ENCODE results near the gene TRAPPC2. TPM values are rescaled to one million over a fixed set of nuclear protein-coding genes. Genes with fewer than 3 reads are reported as not detected.

The TRAPPC2 gene
- total RNA-seq, 4 donors from 2014 or later: 5.6 to 48.0 (median 22.8) TPM

DNA sequence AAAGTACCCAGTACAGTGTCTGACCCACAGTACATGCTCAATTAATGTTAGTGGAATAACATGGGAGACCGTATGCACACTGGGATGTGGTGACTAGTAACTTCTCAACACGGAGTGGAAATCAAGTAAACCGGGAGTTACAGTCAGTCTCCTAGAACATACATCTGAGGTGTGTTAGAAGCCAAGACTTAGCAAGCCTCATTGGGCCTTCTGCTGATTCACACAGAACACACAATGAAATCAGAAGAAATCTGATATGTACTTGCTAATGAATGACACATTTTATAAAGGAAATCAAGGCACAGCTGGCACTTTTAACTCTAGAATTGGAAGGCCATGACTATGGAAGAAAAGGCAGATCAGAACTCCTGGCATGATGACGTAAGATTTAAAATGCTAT, 13.0 kb downstream of the TRAPPC2 start:
- Histone ChIP-seq H3K4me3 (no peak overlapping the region), H3K9me3 (no peaks in the 10 kb centered on the region), H3K27ac (peak overlapping the region; percentile 63 to 87), H3K4me1 (no peaks in the 10 kb centered on the region), H3K27me3 (no peaks in the 10 kb centered on the region), H3K36me3 (no peaks in the 10 kb centered on the region)
- no peak for DNase-seq
- intact Hi-C loops (cut with DNase I; ENCODE audit: low total_unique reads): no loop called here
- no peak for TF ChIP-seq POLR2A (IDR thresholded peaks at IDR 0.05)
- TF ChIP-seq, protein P1, sequence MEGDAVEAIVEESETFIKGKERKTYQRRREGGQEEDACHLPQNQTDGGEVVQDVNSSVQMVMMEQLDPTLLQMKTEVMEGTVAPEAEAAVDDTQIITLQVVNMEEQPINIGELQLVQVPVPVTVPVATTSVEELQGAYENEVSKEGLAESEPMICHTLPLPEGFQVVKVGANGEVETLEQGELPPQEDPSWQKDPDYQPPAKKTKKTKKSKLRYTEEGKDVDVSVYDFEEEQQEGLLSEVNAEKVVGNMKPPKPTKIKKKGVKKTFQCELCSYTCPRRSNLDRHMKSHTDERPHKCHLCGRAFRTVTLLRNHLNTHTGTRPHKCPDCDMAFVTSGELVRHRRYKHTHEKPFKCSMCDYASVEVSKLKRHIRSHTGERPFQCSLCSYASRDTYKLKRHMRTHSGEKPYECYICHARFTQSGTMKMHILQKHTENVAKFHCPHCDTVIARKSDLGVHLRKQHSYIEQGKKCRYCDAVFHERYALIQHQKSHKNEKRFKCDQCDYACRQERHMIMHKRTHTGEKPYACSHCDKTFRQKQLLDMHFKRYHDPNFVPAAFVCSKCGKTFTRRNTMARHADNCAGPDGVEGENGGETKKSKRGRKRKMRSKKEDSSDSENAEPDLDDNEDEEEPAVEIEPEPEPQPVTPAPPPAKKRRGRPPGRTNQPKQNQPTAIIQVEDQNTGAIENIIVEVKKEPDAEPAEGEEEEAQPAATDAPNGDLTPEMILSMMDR (IDR thresholded peaks at IDR 0.05): no peak

DNA sequence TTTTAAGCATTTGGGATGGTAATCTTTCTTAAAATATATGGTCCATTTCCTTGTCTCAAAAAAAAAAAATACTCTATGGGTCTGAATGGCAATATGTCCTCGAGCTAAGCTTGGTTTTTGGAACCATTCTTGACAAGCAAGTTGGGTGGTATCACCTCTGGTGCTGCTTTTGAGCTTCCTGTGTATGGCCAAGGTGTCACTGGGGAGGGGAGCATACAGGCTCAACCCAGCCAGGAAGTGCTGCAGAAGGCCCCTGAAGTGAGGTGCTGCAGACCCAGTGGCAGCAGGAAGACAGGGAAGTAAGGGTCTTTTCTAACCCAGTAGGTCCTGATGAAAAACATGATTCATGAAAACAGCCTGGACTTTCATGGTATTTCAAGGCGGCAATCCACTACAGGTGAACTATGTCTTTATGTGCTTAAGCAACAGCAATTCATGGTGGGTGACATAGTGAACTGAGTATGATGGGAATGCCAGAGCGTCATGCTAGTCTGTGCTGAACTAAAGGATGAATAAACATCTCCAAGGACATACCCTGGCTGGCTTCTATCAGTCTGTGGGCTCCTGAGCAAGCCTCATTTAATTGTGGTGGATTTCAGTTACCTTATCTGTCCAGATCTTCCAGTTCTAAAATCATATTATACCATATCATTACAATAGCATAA, 15.1 kb downstream of the TRAPPC2 start:
- intact Hi-C loops (cut with DNase I; ENCODE audit: low total_unique reads): no loop called here
- no peak for TF ChIP-seq POLR2A (IDR thresholded peaks at IDR 0.05)
- TF ChIP-seq, protein P1 (IDR thresholded peaks at IDR 0.05): no peak

DNA sequence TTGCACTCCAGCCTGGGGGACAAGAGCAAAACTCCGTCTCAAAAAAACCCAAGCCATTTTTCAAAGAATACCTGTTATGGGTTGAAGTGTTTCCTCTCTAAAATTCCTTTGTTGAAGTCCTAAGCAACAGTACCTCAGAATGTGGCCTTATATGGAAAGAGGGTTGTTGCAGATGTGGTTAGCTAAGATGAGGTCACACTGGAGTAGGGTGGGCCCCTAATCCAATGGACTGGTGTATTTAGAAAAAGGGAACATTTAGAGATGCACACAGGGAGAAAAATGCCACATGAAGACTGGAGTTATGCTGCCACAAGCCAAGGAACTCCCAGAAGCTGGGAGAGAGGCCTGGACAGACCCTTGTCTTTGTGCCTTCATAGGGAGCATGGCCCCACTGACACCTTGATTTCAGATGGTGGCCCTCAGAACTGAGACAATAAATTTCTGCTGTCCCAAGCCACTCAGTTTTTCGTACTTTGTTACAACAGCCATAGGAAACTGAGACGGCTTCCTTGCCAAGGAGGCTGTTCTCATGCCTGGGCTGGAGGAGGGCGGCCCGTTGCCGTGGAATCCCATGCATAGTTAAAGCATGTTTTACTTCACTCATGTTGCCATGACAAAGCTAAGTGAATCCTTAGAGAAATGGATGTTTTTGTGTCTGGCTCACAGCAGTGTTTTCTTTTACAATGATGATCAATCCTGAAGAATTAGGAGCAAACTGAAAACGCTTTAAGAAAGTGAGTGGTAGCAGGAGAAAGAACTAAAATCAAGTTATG, 16.5 kb downstream of the TRAPPC2 start:
- intact Hi-C loops (cut with DNase I; ENCODE audit: low total_unique reads): no loop called here
- Histone ChIP-seq H3K36me3 (no peaks in the 10 kb centered on the region), H3K4me3 (no peak overlapping the region), H3K27ac (peak overlapping the region; percentile 63 to 87), H3K9me3 (no peaks in the 10 kb centered on the region), H3K4me1 (no peaks in the 10 kb centered on the region), H3K27me3 (no peaks in the 10 kb centered on the region)
- TF ChIP-seq, protein P1 (IDR thresholded peaks at IDR 0.05): no peak
- TF ChIP-seq POLR2A (IDR thresholded peaks at IDR 0.05): no peak
- DNase-seq: peak; percentile 49 to 54

More for the DNA sequence above, 15.1 kb downstream of the TRAPPC2 start:
- H3K4me1 ChIP-seq: no peaks in the 10 kb centered on the region
- H3K36me3 ChIP-seq: no peaks in the 10 kb centered on the region
- H3K27ac ChIP-seq: peak overlapping the region; percentile 63 to 87
- H3K27me3 ChIP-seq: no peaks in the 10 kb centered on the region
- H3K4me3 ChIP-seq: no peak overlapping the region
- DNase-seq: no peak
- H3K9me3 ChIP-seq: no peaks in the 10 kb centered on the region

DNA sequence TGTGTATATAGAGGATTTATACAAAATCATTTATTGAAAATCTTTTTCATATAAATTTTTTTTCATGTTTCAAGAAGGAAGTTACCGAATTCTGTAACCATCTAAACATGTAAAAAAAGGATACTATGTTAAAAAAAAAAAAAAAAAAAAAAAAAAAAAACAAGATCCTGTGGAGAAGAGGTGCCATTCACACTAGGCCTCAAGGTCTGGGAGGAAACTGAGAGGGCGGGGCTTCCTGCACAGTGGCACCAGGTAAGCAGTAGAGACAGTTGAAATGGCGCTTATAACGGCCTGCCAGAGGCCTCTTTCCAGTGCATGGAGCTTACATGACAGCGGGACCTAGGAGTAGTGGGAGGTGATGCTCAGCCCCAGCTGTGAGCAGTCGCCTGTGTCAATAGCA, 17.5 kb downstream of the TRAPPC2 start:
- no peak for DNase-seq
- Histone ChIP-seq H3K9me3 (no peaks in the 10 kb centered on the region), H3K4me1 (no peaks in the 10 kb centered on the region), H3K4me3 (no peak overlapping the region), H3K27me3 (no peaks in the 10 kb centered on the region), H3K27ac (peak overlapping the region; percentile 63 to 87), H3K36me3 (no peaks in the 10 kb centered on the region)
- intact Hi-C loops (cut with DNase I; ENCODE audit: low total_unique reads): no loop called here
- TF ChIP-seq, protein P1 (IDR thresholded peaks at IDR 0.05): no peak
- TF ChIP-seq POLR2A (IDR thresholded peaks at IDR 0.05): no peak

- H3K36me3 ChIP-seq: no peaks in the 10 kb centered on the region
- intact Hi-C loops (cut with DNase I; ENCODE audit: low total_unique reads): no loop called here
- H3K4me1 ChIP-seq: no peaks in the 10 kb centered on the region
- H3K27ac ChIP-seq: no peak overlapping the region
- H3K4me3 ChIP-seq: no peak overlapping the region
- no peaks in the 10 kb centered on the region for H3K9me3 ChIP-seq
- no peaks in the 10 kb centered on the region for H3K27me3 ChIP-seq
- no peak for DNase-seq
- TF ChIP-seq POLR2A (IDR thresholded peaks at IDR 0.05): no peak
- TF ChIP-seq, protein P1 (IDR thresholded peaks at IDR 0.05): no peak
Observed at GRCh38 chrX:13716455-13716854, 18.0 kb downstream of the TRAPPC2 start.

Data from uterus (tissue), 4 donors.